Measurements from ENCODE around the gene PTPRD. TPM values are rescaled to one million over a fixed set of nuclear protein-coding genes. Genes with fewer than 3 reads are reported as not detected.

The PTPRD gene
- total RNA-seq, 1 experiment from 2014 or later: not detected

DNA sequence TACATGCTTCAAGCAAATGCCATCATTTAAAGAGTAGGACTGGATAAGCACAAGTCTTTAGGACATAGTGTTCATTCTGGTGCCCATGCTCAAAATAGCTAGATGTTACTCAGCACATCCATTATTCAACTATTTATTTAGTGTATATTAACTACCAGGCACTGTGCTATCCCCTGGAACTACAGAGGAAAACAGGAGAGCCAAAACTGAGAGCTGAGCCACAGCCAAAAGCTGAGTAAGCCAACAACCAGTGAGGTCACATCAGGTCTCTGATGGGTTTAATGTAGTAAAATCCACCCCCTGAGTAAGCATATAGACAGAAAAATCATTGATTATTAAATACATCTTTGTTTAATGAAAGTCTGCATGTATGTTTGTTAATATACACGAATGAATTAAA lies 2343.9 kb downstream of the PTPRD start:
- no peak overlapping the region for H3K4me3 ChIP-seq (ENCODE audit: low read depth, low read length, poor library complexity, severe bottlenecking)
- H3K27ac ChIP-seq (ENCODE audit: low read depth, low read length, poor library complexity, severe bottlenecking): no peak overlapping the region
- TF ChIP-seq, protein P1, sequence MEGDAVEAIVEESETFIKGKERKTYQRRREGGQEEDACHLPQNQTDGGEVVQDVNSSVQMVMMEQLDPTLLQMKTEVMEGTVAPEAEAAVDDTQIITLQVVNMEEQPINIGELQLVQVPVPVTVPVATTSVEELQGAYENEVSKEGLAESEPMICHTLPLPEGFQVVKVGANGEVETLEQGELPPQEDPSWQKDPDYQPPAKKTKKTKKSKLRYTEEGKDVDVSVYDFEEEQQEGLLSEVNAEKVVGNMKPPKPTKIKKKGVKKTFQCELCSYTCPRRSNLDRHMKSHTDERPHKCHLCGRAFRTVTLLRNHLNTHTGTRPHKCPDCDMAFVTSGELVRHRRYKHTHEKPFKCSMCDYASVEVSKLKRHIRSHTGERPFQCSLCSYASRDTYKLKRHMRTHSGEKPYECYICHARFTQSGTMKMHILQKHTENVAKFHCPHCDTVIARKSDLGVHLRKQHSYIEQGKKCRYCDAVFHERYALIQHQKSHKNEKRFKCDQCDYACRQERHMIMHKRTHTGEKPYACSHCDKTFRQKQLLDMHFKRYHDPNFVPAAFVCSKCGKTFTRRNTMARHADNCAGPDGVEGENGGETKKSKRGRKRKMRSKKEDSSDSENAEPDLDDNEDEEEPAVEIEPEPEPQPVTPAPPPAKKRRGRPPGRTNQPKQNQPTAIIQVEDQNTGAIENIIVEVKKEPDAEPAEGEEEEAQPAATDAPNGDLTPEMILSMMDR (conservative IDR thresholded peaks at IDR 0.05; ENCODE audit: low read depth, low read length): no peak
- TF ChIP-seq EZH2 (IDR thresholded peaks at IDR 0.05; ENCODE audit: borderline replicate concordance, low read depth, low read length, poor library complexity, severe bottlenecking): no peak
- H3K27me3 ChIP-seq (replicated peaks; ENCODE audit: insufficient read depth, low read depth, low read length, poor library complexity): no peaks in the 10 kb centered on the region
- no peaks in the 10 kb centered on the region for H3K4me1 ChIP-seq (ENCODE audit: insufficient read depth, low read length, poor library complexity, severe bottlenecking)
- CTCF ChIA-PET: no interaction called here
- DNase-seq (ENCODE audit: low spot score): no peak
- POLR2A ChIA-PET (ENCODE audit: low non-redundant PET): no interaction called here
- H3K9me3 ChIP-seq (ENCODE audit: low read depth, low read length, poor library complexity, severe bottlenecking): no peaks in the 10 kb centered on the region
- intact Hi-C loops (cut with micrococcal nuclease; ENCODE audit: unreplicated experiment): no loop called here
- H3K36me3 ChIP-seq (ENCODE audit: insufficient read depth, low read length, poor library complexity, severe bottlenecking): no peaks in the 10 kb centered on the region
- BruUV-seq (replicated peaks): no TSS peak

DNA sequence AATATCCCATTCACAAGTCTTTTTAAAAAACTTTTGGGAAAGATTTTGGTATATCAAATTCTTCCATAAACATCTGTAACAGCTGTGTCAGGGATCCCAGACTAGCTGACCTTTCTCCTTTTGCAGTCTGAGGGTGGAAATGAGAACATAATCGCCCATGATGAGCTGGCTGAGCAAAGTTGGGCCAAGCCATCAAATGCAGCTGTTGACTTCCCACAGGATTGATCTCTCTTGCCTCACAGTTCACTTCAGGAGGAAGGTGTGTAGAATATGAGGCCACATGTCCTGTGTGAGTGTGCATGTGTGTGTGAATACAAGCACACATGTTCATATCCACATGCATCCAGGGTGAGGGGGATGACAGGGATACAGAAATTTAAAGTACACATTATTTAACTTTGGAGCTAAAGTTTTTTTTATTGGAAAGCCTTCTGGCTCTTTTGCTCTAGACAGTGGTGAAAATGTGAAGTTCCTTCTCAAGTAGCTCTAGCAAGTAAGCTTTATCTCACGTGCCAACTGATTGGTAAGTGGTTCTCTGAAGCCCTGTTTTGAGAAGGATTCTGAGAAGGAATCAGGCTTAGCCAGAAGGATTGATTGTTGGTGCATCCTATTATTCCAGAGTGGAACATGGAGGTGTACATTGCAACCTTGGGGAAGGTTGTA lies 2344.5 kb downstream of the PTPRD start:
- Histone ChIP-seq H3K9me3 (ENCODE audit: low read depth, low read length, poor library complexity, severe bottlenecking) (no peaks in the 10 kb centered on the region), H3K27ac (ENCODE audit: low read depth, low read length, poor library complexity, severe bottlenecking) (no peak overlapping the region), H3K4me3 (ENCODE audit: low read depth, low read length, poor library complexity, severe bottlenecking) (no peak overlapping the region), H3K36me3 (ENCODE audit: insufficient read depth, low read length, poor library complexity, severe bottlenecking) (no peaks in the 10 kb centered on the region), H3K4me1 (ENCODE audit: insufficient read depth, low read length, poor library complexity, severe bottlenecking) (no peaks in the 10 kb centered on the region), H3K27me3 (replicated peaks; ENCODE audit: insufficient read depth, low read depth, low read length, poor library complexity) (no peaks in the 10 kb centered on the region)
- CTCF ChIA-PET: no interaction called here
- DNase-seq (ENCODE audit: low spot score): no peak
- intact Hi-C loops (cut with micrococcal nuclease; ENCODE audit: unreplicated experiment): no loop called here
- POLR2A ChIA-PET (ENCODE audit: low non-redundant PET): no interaction called here
- TF ChIP-seq EZH2 (IDR thresholded peaks at IDR 0.05; ENCODE audit: borderline replicate concordance, low read depth, low read length, poor library complexity, severe bottlenecking): no peak
- TF ChIP-seq, protein P1 (conservative IDR thresholded peaks at IDR 0.05; ENCODE audit: low read depth, low read length): no peak
- no TSS peak for BruUV-seq (replicated peaks)

DNA sequence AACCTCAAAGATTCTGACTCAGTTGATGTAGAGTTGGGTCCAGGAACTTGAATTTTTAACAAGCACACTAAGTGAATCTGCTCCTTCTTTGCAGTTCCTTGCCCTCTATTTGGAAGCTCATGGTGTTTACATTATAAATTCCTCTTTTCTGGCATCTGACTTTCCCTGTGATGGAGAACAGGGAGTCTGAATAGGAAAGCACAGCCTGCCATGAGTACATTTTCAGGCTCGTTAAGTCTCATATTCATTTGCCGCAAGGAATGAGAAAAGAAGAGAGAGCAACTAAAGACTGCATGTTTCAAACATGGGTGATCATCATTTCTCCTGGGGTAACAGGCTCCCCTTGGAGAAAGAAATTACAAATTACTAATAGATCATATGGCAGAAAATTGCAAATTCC lies 2345.2 kb downstream of the PTPRD start:
- Histone ChIP-seq H3K4me3 (ENCODE audit: low read depth, low read length, poor library complexity, severe bottlenecking) (no peak overlapping the region), H3K27me3 (replicated peaks; ENCODE audit: insufficient read depth, low read depth, low read length, poor library complexity) (no peaks in the 10 kb centered on the region), H3K36me3 (ENCODE audit: insufficient read depth, low read length, poor library complexity, severe bottlenecking) (no peaks in the 10 kb centered on the region), H3K27ac (ENCODE audit: low read depth, low read length, poor library complexity, severe bottlenecking) (no peak overlapping the region), H3K4me1 (ENCODE audit: insufficient read depth, low read length, poor library complexity, severe bottlenecking) (no peaks in the 10 kb centered on the region), H3K9me3 (ENCODE audit: low read depth, low read length, poor library complexity, severe bottlenecking) (no peaks in the 10 kb centered on the region)
- ChIA-PET POLR2A (ENCODE audit: low non-redundant PET) (no interaction called here), CTCF (no interaction called here)
- intact Hi-C loops (cut with micrococcal nuclease; ENCODE audit: unreplicated experiment): no loop called here
- no peak for TF ChIP-seq EZH2 (IDR thresholded peaks at IDR 0.05; ENCODE audit: borderline replicate concordance, low read depth, low read length, poor library complexity, severe bottlenecking)
- TF ChIP-seq, protein P1 (conservative IDR thresholded peaks at IDR 0.05; ENCODE audit: low read depth, low read length): no peak
- no peak for DNase-seq (ENCODE audit: low spot score)
- BruUV-seq (replicated peaks): no TSS peak
